ENCODE results near the gene PCDHA7.
"Not testable (repeated sequence)": the region's sequence is repeated elsewhere in the genome, so short reads cannot be mapped to it uniquely, and the experiment has no call there.

The PCDHA7 gene

GRCh38 chr5:140822281-140822629 is 11.8 kb upstream of the PCDHA7 start:
- no peak for DNase-seq

GRCh38 chr5:140822969-140823368 is 11.1 kb upstream of the PCDHA7 start:
- not testable (repeated sequence) for DNase-seq

- DNase-seq, result no peak
Observed at GRCh38 chr5:140823475-140823874, 10.6 kb upstream of the PCDHA7 start.

GRCh38 chr5:140827704-140828361 is 6.2 kb upstream of the PCDHA7 start, which contains the start of gene PCDHA6:
TSS of gene PCDHA6 (plus strand) at chr5:140827960. CDS start at chr5:140828092, 132 bp downstream.
- DNase-seq, result no peak

- no peak for DNase-seq
Observed at GRCh38 chr5:140828362-140828737, 5.7 kb upstream of the PCDHA7 start.

GRCh38 chr5:140829511-140830501 is 4.3 kb upstream of the PCDHA7 start:
- DNase-seq, result not testable (repeated sequence)

- DNase-seq, result not testable (repeated sequence)
Observed at GRCh38 chr5:140834439-140835008, 455 bp downstream of the PCDHA7 start.

GRCh38 chr5:140835622-140836510 is 1.8 kb downstream of the PCDHA7 start:
- no peak for DNase-seq

GRCh38 chr5:140840978-140841962 is 7.2 kb downstream of the PCDHA7 start, which contains the start of gene PCDHA8:
TSS of gene PCDHA8 (plus strand) at chr5:140841187. CDS start at chr5:140841322, 135 bp downstream.
- no peak for DNase-seq

GRCh38 chr5:140842798-140843733 is 9.0 kb downstream of the PCDHA7 start:
- no peak for DNase-seq

GRCh38 chr5:140848139-140849102 is 14.4 kb downstream of the PCDHA7 start, which contains the start of gene PCDHA9:
TSS of gene PCDHA9 (plus strand) at chr5:140848382. CDS start at chr5:140848496, 114 bp downstream.
- DNase-seq, result not testable (repeated sequence)

GRCh38 chr5:140849831-140850634 is 16.0 kb downstream of the PCDHA7 start:
- DNase-seq, result not testable (repeated sequence)

GRCh38 chr5:140855772-140856674 is 22.0 kb downstream of the PCDHA7 start, which contains the start of gene PCDHA10:
TSS of gene PCDHA10 (plus strand) at chr5:140855897. CDS start at chr5:140856049, 152 bp downstream.
- DNase-seq, result no peak

- no peak for DNase-seq
Observed at GRCh38 chr5:140857177-140857986, 23.3 kb downstream of the PCDHA7 start.

GRCh38 chr5:140857987-140858240 is 23.8 kb downstream of the PCDHA7 start:
- no peak for DNase-seq

Data from CD4-positive, alpha-beta T cell treated with Interferon gamma for 1 hour (primary cell).